CD4-positive, alpha-beta memory T cell (primary cell): Measurements from ENCODE around the gene C14orf93. TPM values are rescaled to one million over a fixed set of nuclear protein-coding genes. Genes with fewer than 3 reads are reported as not detected.

Source experiments
- CTCF ChIA-PET: fragments of 350-600 bp; sonication (Branson Sonifier 250); formaldehyde crosslinking; loops from one replicate; lab custom pipeline; 2021; ENCODE audit warnings: inconsistent platforms; ENCODE audit not compliant: partially characterized antibody; lab: Charles Lee
- POLR2A ChIA-PET: fragments of 350-600 bp; sonication (Branson Sonifier 250); formaldehyde crosslinking; loops from one replicate; lab custom pipeline; 2021; ENCODE audit not compliant: partially characterized antibody; lab: Charles Lee
- DNase-seq, 5 donors: peaks; one replicate each; pipeline versions ENCODE4 v3.0.0 to v3.0.0-alpha.2; 2020 to 2022; ENCODE audit warnings: mixed read lengths in 1 of 5
- H3K27ac ChIP-seq: one replicate; pipeline ENCODE4 v1.7.0; 2013; ENCODE audit warnings: low read depth, low read length
- H3K27me3 ChIP-seq: 2 replicates; pipeline ENCODE4 v1.7.0; 2013; ENCODE audit warnings: mild to moderate bottlenecking, low read length, moderate library complexity; ENCODE audit not compliant: insufficient read depth
- H3K36me3 ChIP-seq: 2 replicates; pipeline ENCODE4 v1.7.0; 2013; ENCODE audit warnings: mild to moderate bottlenecking, low read length, moderate library complexity; ENCODE audit not compliant: insufficient read depth
- H3K4me1 ChIP-seq: 2 replicates; pipeline ENCODE4 v1.7.0; 2013; ENCODE audit warnings: mild to moderate bottlenecking, low read length, moderate library complexity; ENCODE audit not compliant: insufficient read depth
- H3K4me3 ChIP-seq, 2 donors: one replicate each; pipeline ENCODE4 v1.7.0; 2013; ENCODE audit warnings: low read length in 2 of 2, mild to moderate bottlenecking in 1 of 2
- H3K9me3 ChIP-seq, 2 donors: one replicate each; pipeline ENCODE4 v1.7.0; 2013; ENCODE audit warnings: low read length in 2 of 2, control low read depth in 1 of 2; ENCODE audit not compliant: control insufficient read depth in 1 of 2
- H3K27ac Mint-ChIP-seq, 7 donors: one replicate each; pipeline ENCODE4 v1.8.0; 2020 to 2021; ENCODE audit warnings: mixed read lengths in 7 of 7, mild to moderate bottlenecking in 6 of 7, inconsistent platforms in 3 of 7, moderate library complexity in 3 of 7
- H3K27me3 Mint-ChIP-seq, 2 donors: one replicate each; pipeline ENCODE4 v1.8.0; 2020 to 2021; ENCODE audit warnings: mixed read lengths in 2 of 2
- H3K36me3 Mint-ChIP-seq, 2 donors: one replicate each; pipeline ENCODE4 v1.8.0; 2020 to 2021; ENCODE audit warnings: mixed read lengths in 2 of 2, inconsistent platforms in 1 of 2, mild to moderate bottlenecking in 1 of 2
- H3K4me1 Mint-ChIP-seq, 4 donors: one replicate each; pipeline ENCODE4 v1.8.0; 2020 to 2021; ENCODE audit warnings: mixed read lengths in 4 of 4, mild to moderate bottlenecking in 1 of 4
- H3K4me3 Mint-ChIP-seq, 8 donors: one replicate each; pipeline ENCODE4 v1.8.0; 2020 to 2021; ENCODE audit warnings: mixed read lengths in 8 of 8, mild to moderate bottlenecking in 7 of 8, moderate library complexity in 6 of 8, inconsistent platforms in 3 of 8
- H3K9me3 Mint-ChIP-seq, 8 donors: one replicate each; pipeline ENCODE4 v1.8.0; 2020 to 2021; ENCODE audit warnings: mixed read lengths in 8 of 8, mild to moderate bottlenecking in 5 of 8, inconsistent platforms in 3 of 8, moderate library complexity in 1 of 8
- intact Hi-C: fragments of 100-400 bp; cut with micrococcal nuclease; formaldehyde crosslinking; loops from one replicate; pipeline ENCODE4 v1.15.1; 2023
- polyA plus RNA-seq, 2 donors: library from polyadenylated mRNA; unstranded; fragments of 300-500 nt; fragmentation: Illumina TruSeq; gene quantifications; one replicate each; pipeline ENCODE4 v1.2.3, GENCODE V29; 2021
- total RNA-seq, 2 experiments: library from RNA; stranded (reverse); gene quantifications; one replicate each; pipeline ENCODE4 v1.2.3, GENCODE V29; 2021

The C14orf93 gene
- total and polyA plus RNA-seq, 4 experiments from 2014 or later: 6.0 to 13.3 (median 10.6) TPM

- ChIA-PET POLR2A (interaction anchor here (2.2 kb wide), 1 partner anchor 57 kb away, joined by 5 read pairs; the partner anchor contains the start of gene HAUS4), CTCF (interaction anchor here (0.9 to 3.4 kb wide), 7 partner anchors 18 to 55 kb away, joined by 3 to 18 read pairs (median 7); partner anchors contain the start of gene CDH24)
- Mint-ChIP-seq H3K9me3 (no peaks in the 10 kb centered on the region), H3K36me3 (no peaks in the 10 kb centered on the region), H3K4me1 (peaks cover 11 to 34% (median 22%) of the 10 kb centered on the region in 4 donors), H3K27ac (peak overlapping the region in 2 of 7 donors; percentile 35 to 72), H3K4me3 (peak overlapping the region in 2 of 8 donors; percentile 13 to 52), H3K27me3 (no peaks in the 10 kb centered on the region)
- Histone ChIP-seq H3K27me3 (no peaks in the 10 kb centered on the region), H3K4me1 (peaks cover 19% of the 10 kb centered on the region), H3K9me3 (no peaks in the 10 kb centered on the region), H3K36me3 (no peaks in the 10 kb centered on the region), H3K4me3 (no peak overlapping the region), H3K27ac (no peak overlapping the region)
- no peak for DNase-seq
- intact Hi-C loops: no loop called here
Observed at GRCh38 chr14:23013054-23013748, 3.3 kb upstream of the C14orf93 start.

GRCh38 chr14:23009483-23009938 lies 432 bp downstream of the C14orf93 start:
- peak overlapping the region; percentile 69 for H3K27ac ChIP-seq
- Mint-ChIP-seq H3K36me3 (peaks cover 0 to 6% of the 10 kb centered on the region in 2 donors), H3K4me3 (peak overlapping the region; percentile 83 to 95 (median 92)), H3K9me3 (no peaks in the 10 kb centered on the region), H3K27me3 (no peaks in the 10 kb centered on the region), H3K4me1 (peaks cover 17 to 57% (median 34%) of the 10 kb centered on the region in 4 donors), H3K27ac (peak overlapping the region; percentile 85 to 96 (median 90))
- DNase-seq: no peak
- no peaks in the 10 kb centered on the region for H3K36me3 ChIP-seq
- peaks cover 37% of the 10 kb centered on the region for H3K4me1 ChIP-seq
- POLR2A ChIA-PET: no interaction called here
- CTCF ChIA-PET: interaction anchor here (1.0 to 4.0 kb wide), 3 partner anchors 46 to 59 kb away, joined by 3 to 44 read pairs (median 30); partner anchors contain the start of gene CDH24
- intact Hi-C loops: no loop called here
- H3K4me3 ChIP-seq: peak overlapping the region; percentile 60 to 80
- no peaks in the 10 kb centered on the region for H3K9me3 ChIP-seq
- H3K27me3 ChIP-seq: no peaks in the 10 kb centered on the region

GRCh38 chr14:23008831-23009230 lies 1.1 kb downstream of the C14orf93 start:
- H3K4me1 Mint-ChIP-seq: peaks cover 17 to 57% (median 34%) of the 10 kb centered on the region in 4 donors
- intact Hi-C loops: no loop called here
- H3K27ac ChIP-seq: no peak overlapping the region
- DNase-seq: no peak
- H3K4me1 ChIP-seq: peaks cover 37% of the 10 kb centered on the region
- CTCF ChIA-PET: interaction anchor here (1.0 to 4.0 kb wide), 5 partner anchors 13 to 60 kb away, joined by 3 to 47 read pairs (median 44); partner anchors contain the start of gene CDH24
- H3K27me3 Mint-ChIP-seq: no peaks in the 10 kb centered on the region
- H3K36me3 ChIP-seq: no peaks in the 10 kb centered on the region
- H3K36me3 Mint-ChIP-seq: peaks cover 0 to 6% of the 10 kb centered on the region in 2 donors
- no peak overlapping the region for H3K4me3 ChIP-seq
- peak overlapping the region in 6 of 7 donors; percentile 26 to 92 (median 83) for H3K27ac Mint-ChIP-seq
- H3K27me3 ChIP-seq: no peaks in the 10 kb centered on the region
- POLR2A ChIA-PET: interaction anchor here (3.2 to 3.5 kb wide), 4 partner anchors 15 to 87 kb away, joined by 20 to 42 read pairs (median 36); partner anchors contain the start of genes ACIN1, C14orf119 and PSMB5
- no peaks in the 10 kb centered on the region for H3K9me3 ChIP-seq
- H3K4me3 Mint-ChIP-seq: peak overlapping the region in 7 of 8 donors; percentile 44 to 95 (median 70)
- H3K9me3 Mint-ChIP-seq: no peaks in the 10 kb centered on the region

GRCh38 chr14:23006544-23007419 lies 3.2 kb downstream of the C14orf93 start:
- no peaks in the 10 kb centered on the region for H3K9me3 Mint-ChIP-seq
- intact Hi-C loops: loop anchor here (1.0 kb wide), 4 partner anchors 23 to 77 kb away; partner anchors contain the start of gene PRMT5
- peak overlapping the region; percentile 96 for H3K4me3 ChIP-seq
- H3K27me3 Mint-ChIP-seq: no peaks in the 10 kb centered on the region
- peaks cover 37% of the 10 kb centered on the region for H3K4me1 ChIP-seq
- CTCF ChIA-PET: interaction anchor here (0.8 to 4.0 kb wide), 25 partner anchors 8 to 419 kb away, joined by 3 to 47 read pairs (median 7); partner anchors contain the start of genes ACIN1, AJUBA, C14orf119 and CDH24
- H3K4me1 Mint-ChIP-seq: peaks cover 17 to 52% (median 34%) of the 10 kb centered on the region in 4 donors
- peak overlapping the region; percentile 94 to 99 (median 97) for H3K4me3 Mint-ChIP-seq
- peak overlapping the region; percentile 90 to 99 (median 97) for H3K27ac Mint-ChIP-seq
- H3K9me3 ChIP-seq: no peaks in the 10 kb centered on the region
- POLR2A ChIA-PET: interaction anchor here (0.6 to 3.5 kb wide), 48 partner anchors 9 to 1570 kb away, joined by 3 to 42 read pairs (median 6); partner anchors contain the start of genes ACIN1, AJUBA, C14orf119 and CDH24
- no peaks in the 10 kb centered on the region for H3K36me3 ChIP-seq
- peaks cover 0 to 6% of the 10 kb centered on the region in 2 donors for H3K36me3 Mint-ChIP-seq
- no peaks in the 10 kb centered on the region for H3K27me3 ChIP-seq
- peak; percentile 99 for DNase-seq
- H3K27ac ChIP-seq: peak overlapping the region; percentile 80

- Histone ChIP-seq H3K27me3 (no peaks in the 10 kb centered on the region), H3K4me1 (peaks cover 37% of the 10 kb centered on the region), H3K27ac (peak overlapping the region; percentile 80), H3K4me3 (peak overlapping the region; percentile 96), H3K36me3 (no peaks in the 10 kb centered on the region), H3K9me3 (no peaks in the 10 kb centered on the region)
- intact Hi-C loops: no loop called here
- ChIA-PET CTCF (interaction anchor here (0.9 to 4.0 kb wide), 19 partner anchors 8 to 418 kb away, joined by 3 to 47 read pairs (median 12); partner anchors contain the start of genes CDH24, PRMT5 and PSMB5), POLR2A (interaction anchor here (0.9 to 3.5 kb wide), 30 partner anchors 11 to 449 kb away, joined by 3 to 42 read pairs (median 8); partner anchors contain the start of genes ACIN1, AJUBA, C14orf119 and CDH24)
- Mint-ChIP-seq H3K4me3 (peak overlapping the region; percentile 94 to 99 (median 97)), H3K36me3 (peaks cover 0 to 6% of the 10 kb centered on the region in 2 donors), H3K9me3 (no peaks in the 10 kb centered on the region), H3K27ac (peak overlapping the region; percentile 90 to 99 (median 97)), H3K4me1 (peaks cover 14 to 49% (median 32%) of the 10 kb centered on the region in 4 donors), H3K27me3 (no peaks in the 10 kb centered on the region)
- DNase-seq: no peak
Observed at GRCh38 chr14:23006188-23006534, 3.8 kb downstream of the C14orf93 start.

GRCh38 chr14:23005451-23006187 lies 4.3 kb downstream of the C14orf93 start:
- H3K27me3 ChIP-seq: no peaks in the 10 kb centered on the region
- no peaks in the 10 kb centered on the region for H3K36me3 ChIP-seq
- intact Hi-C loops: no loop called here
- ChIA-PET CTCF (interaction anchor here (1.0 to 4.0 kb wide), 16 partner anchors 9 to 79 kb away, joined by 3 to 47 read pairs (median 16); partner anchors contain the start of genes CDH24, PRMT5 and PSMB5), POLR2A (interaction anchor here (1.1 to 3.5 kb wide), 14 partner anchors 17 to 443 kb away, joined by 3 to 42 read pairs (median 18); partner anchors contain the start of genes AJUBA, CDH24, HAUS4 and PABPN1)
- no peak for DNase-seq
- Mint-ChIP-seq H3K27me3 (no peaks in the 10 kb centered on the region), H3K27ac (peak overlapping the region in 2 of 7 donors; percentile 90 to 98), H3K36me3 (peaks cover 0 to 6% of the 10 kb centered on the region in 2 donors), H3K4me1 (peaks cover 14 to 47% (median 31%) of the 10 kb centered on the region in 4 donors), H3K9me3 (no peaks in the 10 kb centered on the region), H3K4me3 (peak overlapping the region; percentile 51 to 99 (median 96))
- H3K4me1 ChIP-seq: peaks cover 37% of the 10 kb centered on the region
- H3K27ac ChIP-seq: peak overlapping the region; percentile 80
- H3K9me3 ChIP-seq: no peaks in the 10 kb centered on the region
- no peak overlapping the region for H3K4me3 ChIP-seq
